Stomach smooth muscle (tissue), 2 donors: ENCODE results near the gene CYP24A1.

Source experiments
- H3K27ac ChIP-seq: one replicate; pipeline ENCODE4 v1.7.0; 2013; ENCODE audit warnings: mild to moderate bottlenecking, low read length, inconsistent platforms
- H3K27me3 ChIP-seq, 2 donors: one replicate each; pipeline ENCODE4 v1.7.0; 2013; ENCODE audit warnings: low read length in 2 of 2; ENCODE audit not compliant: insufficient read depth in 2 of 2, control insufficient read depth in 1 of 2
- H3K36me3 ChIP-seq, 2 donors: one replicate each; pipeline ENCODE4 v1.7.0; 2013; ENCODE audit warnings: low read length in 2 of 2; ENCODE audit not compliant: control insufficient read depth in 2 of 2, insufficient read depth in 2 of 2
- H3K4me1 ChIP-seq: one replicate; pipeline ENCODE4 v1.7.0; 2013; ENCODE audit warnings: low read length; ENCODE audit not compliant: control insufficient read depth, insufficient read depth
- H3K4me3 ChIP-seq, 2 donors: one replicate each; pipeline ENCODE4 v1.7.0; 2013; ENCODE audit warnings: low read length in 2 of 2
- H3K9ac ChIP-seq, 2 donors: one replicate each; pipeline ENCODE4 v1.7.0; 2013; ENCODE audit warnings: low read length in 2 of 2, mild to moderate bottlenecking in 1 of 2
- H3K9me3 ChIP-seq, 2 donors: one replicate each; pipeline ENCODE4 v1.7.0; 2013; ENCODE audit warnings: low read length in 2 of 2; ENCODE audit not compliant: control insufficient read depth in 2 of 2
- donor health status: healthy.
- donor health status: Pancreatic carcinoma.

CYP24A1 gene

DNA sequence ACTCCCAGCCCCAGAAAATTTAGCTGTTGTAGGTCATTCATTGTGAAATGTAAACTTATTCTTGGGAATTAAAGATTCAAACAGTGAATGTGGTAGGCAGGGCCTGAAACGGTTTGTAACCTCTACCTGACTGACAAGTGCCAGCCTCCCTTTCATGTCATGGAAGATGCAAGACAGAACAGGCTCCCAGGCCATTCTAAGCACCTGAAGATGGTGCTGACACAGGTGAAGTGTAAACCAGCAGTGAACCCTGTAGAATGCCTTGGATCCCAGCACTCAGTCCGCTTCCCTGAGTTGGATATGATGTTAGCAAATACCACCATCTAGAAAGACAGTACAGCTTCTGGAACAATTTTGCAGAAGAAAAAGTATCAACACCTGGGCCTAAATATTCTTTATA, 19.3 kb downstream of the CYP24A1 start:
- Histone ChIP-seq H3K4me1 (no peaks in the 10 kb centered on the region), H3K27ac (no peak overlapping the region), H3K9me3 (no peaks in the 10 kb centered on the region)

GRCh38 chr20:54153847-54154246, 19.9 kb downstream of the CYP24A1 start:
- Histone ChIP-seq H3K27ac (no peak overlapping the region), H3K36me3 (no peaks in the 10 kb centered on the region), H3K4me3 (no peak overlapping the region), H3K27me3 (peaks cover 0 to 4% of the 10 kb centered on the region in 2 donors), H3K4me1 (no peaks in the 10 kb centered on the region), H3K9me3 (no peaks in the 10 kb centered on the region), H3K9ac (no peak overlapping the region)

More for the DNA sequence above, 19.3 kb downstream of the CYP24A1 start:
- Histone ChIP-seq H3K36me3 (no peaks in the 10 kb centered on the region), H3K27me3 (no peaks in the 10 kb centered on the region), H3K9ac (no peak overlapping the region), H3K4me3 (no peak overlapping the region)

DNA sequence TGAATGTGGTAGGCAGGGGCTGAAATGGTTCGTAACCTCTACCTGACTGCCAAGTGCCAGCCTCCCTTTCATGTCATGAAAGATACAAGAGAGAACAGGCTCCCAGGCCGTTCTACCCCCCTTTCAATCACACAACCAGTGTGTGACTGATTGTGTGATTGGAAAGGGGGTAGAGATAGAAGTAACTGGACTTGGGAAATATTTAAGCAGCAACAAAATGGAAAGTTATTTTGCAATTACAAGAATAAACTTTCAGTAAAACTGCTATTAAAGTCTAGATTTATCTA, 20.8 kb downstream of the CYP24A1 start:
- no peaks in the 10 kb centered on the region for H3K4me1 ChIP-seq
- H3K4me3 ChIP-seq: no peak overlapping the region
- no peaks in the 10 kb centered on the region for H3K9me3 ChIP-seq
- H3K27ac ChIP-seq: no peak overlapping the region
- no peaks in the 10 kb centered on the region for H3K36me3 ChIP-seq
- peaks cover 0 to 5% of the 10 kb centered on the region in 2 donors for H3K27me3 ChIP-seq
- no peak overlapping the region for H3K9ac ChIP-seq

- no peaks in the 10 kb centered on the region for H3K4me1 ChIP-seq
- H3K36me3 ChIP-seq: no peaks in the 10 kb centered on the region
- peaks cover 0 to 5% of the 10 kb centered on the region in 2 donors for H3K27me3 ChIP-seq
- H3K9ac ChIP-seq: no peak overlapping the region
- H3K4me3 ChIP-seq: no peak overlapping the region
- H3K27ac ChIP-seq: no peak overlapping the region
- H3K9me3 ChIP-seq: no peaks in the 10 kb centered on the region
These were observed 21.4 kb downstream of the CYP24A1 start for GRCh38 chr20:54152227-54153040.

- Histone ChIP-seq H3K9me3 (no peaks in the 10 kb centered on the region), H3K27me3 (peaks cover 0 to 5% of the 10 kb centered on the region in 2 donors), H3K4me3 (no peak overlapping the region), H3K36me3 (no peaks in the 10 kb centered on the region), H3K27ac (no peak overlapping the region), H3K4me1 (no peaks in the 10 kb centered on the region), H3K9ac (no peak overlapping the region)
These were observed 22.1 kb downstream of the CYP24A1 start for GRCh38 chr20:54151511-54152226.

DNA sequence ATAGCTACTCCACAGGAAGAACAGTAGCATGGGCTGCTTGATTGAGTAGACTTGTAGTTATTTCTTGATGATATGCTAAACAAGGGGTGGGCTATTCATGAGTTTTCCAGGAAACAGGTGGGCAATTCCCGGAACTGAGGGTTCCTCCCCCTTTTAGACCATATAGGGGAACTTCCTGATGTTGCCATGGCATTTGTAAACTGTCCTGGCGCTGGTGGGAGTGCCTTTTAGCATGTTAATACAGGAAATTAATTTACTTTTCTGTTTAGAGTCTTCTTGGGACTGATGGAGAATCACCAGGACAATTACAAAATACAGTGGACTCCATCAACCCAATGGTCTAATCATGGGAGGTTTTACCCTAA, 22.7 kb downstream of the CYP24A1 start:
- Histone ChIP-seq H3K4me3 (no peak overlapping the region), H3K27me3 (peaks cover 0 to 5% of the 10 kb centered on the region in 2 donors), H3K27ac (no peak overlapping the region), H3K9me3 (no peaks in the 10 kb centered on the region), H3K9ac (no peak overlapping the region), H3K36me3 (no peaks in the 10 kb centered on the region), H3K4me1 (no peaks in the 10 kb centered on the region)

DNA sequence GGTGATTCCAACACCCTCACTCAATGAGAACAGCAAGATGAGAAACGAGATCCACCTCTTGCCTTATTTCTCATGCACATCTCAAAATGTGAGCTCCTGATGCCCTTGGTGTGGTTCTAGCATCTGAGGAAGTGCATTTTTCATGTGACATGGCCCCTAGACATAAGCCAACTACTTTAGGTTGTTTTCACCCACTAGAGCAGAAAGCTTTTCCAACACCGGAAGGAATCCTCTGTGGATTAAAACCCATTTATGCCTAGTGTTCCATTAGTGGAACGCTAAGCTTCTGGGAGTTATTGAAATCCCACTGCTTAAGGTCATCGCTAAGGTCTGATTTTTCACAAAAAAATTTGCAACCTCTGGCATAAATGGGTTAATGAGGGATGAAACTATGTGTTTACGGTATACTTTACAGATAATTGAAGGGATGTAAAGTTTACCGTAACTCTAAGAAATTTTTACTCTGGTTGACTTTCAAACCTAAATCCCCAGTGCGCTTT, 24.0 kb downstream of the CYP24A1 start:
- Histone ChIP-seq H3K4me1 (no peaks in the 10 kb centered on the region), H3K36me3 (no peaks in the 10 kb centered on the region), H3K9me3 (no peaks in the 10 kb centered on the region), H3K4me3 (no peak overlapping the region), H3K27me3 (peaks cover 0 to 5% of the 10 kb centered on the region in 2 donors), H3K27ac (no peak overlapping the region), H3K9ac (no peak overlapping the region)

GRCh38 chr20:54148947-54149764, 24.6 kb downstream of the CYP24A1 start:
- Histone ChIP-seq H3K4me1 (no peaks in the 10 kb centered on the region), H3K36me3 (no peaks in the 10 kb centered on the region), H3K27me3 (peaks cover 0 to 5% of the 10 kb centered on the region in 2 donors), H3K9ac (no peak overlapping the region), H3K27ac (no peak overlapping the region), H3K9me3 (no peaks in the 10 kb centered on the region), H3K4me3 (no peak overlapping the region)

GRCh38 chr20:54146672-54147071, 27.1 kb downstream of the CYP24A1 start:
- Histone ChIP-seq H3K27ac (no peak overlapping the region), H3K36me3 (no peaks in the 10 kb centered on the region), H3K9ac (no peak overlapping the region), H3K4me3 (no peak overlapping the region), H3K9me3 (no peaks in the 10 kb centered on the region), H3K4me1 (no peaks in the 10 kb centered on the region), H3K27me3 (peaks cover 0 to 5% of the 10 kb centered on the region in 2 donors)

DNA sequence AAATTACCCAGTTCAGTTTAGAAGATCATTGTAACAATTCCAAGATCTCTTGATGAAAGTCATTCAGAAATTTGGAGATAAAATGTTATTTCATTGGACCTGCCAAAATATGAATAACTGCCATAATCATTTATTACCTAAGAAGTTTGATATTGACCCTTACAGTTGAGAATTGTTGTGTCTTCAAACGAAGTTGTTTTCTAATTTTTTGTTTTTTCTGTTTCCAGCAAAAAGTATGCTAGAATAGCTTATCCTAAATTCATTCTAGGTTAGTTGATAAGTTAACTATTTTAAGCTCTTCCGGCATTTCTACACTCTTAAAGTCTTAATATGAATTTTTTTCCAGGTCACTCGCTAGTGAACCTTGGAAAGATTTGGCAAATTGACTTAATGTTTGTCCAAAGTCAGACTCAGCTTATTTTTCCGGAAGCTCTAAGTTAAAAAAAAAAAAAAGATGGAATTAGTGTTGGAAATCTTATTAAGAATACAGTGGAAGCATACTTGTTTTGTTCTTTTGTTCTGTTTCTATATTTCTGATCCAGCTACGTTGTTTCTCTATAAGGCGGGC, 28.9 kb downstream of the CYP24A1 start:
- Histone ChIP-seq H3K9me3 (no peaks in the 10 kb centered on the region), H3K9ac (no peak overlapping the region)

More for the DNA sequence above, 28.9 kb downstream of the CYP24A1 start:
- Histone ChIP-seq H3K27me3 (peaks cover 0 to 5% of the 10 kb centered on the region in 2 donors), H3K4me1 (no peaks in the 10 kb centered on the region), H3K36me3 (no peaks in the 10 kb centered on the region), H3K4me3 (no peak overlapping the region), H3K27ac (no peak overlapping the region)
